Posterior vena cava (tissue), 2 donors: Measurements from ENCODE around the gene GNLY. TPM values are rescaled to one million over a fixed set of nuclear protein-coding genes. Genes with fewer than 3 reads are reported as not detected.
A peak's percentile ranks its signal among the peaks of the same experiment; 100 is the strongest.
"Not testable (repeated sequence)": the region's sequence is repeated elsewhere in the genome, so short reads cannot be mapped to it uniquely, and the experiment has no call there.

Experiments
- DNase-seq: peaks from one replicate; pipeline ENCODE4 v3.0.0-alpha.2; 2020; ENCODE audit warnings: low spot score
- intact Hi-C, 2 donors: fragments of 100-400 bp; cut with DNase I; formaldehyde crosslinking; loops; one replicate each; pipeline versions ENCODE4 v1.14.1 to v1.14.2; 2022 to 2023
- total RNA-seq, 2 donors: library from RNA; stranded (reverse); fragmentation: NEBNext Ultra II Directional; extraction: Animal tissue kit (Norgen Biotek cat#: 25700); gene quantifications; one replicate each; pipeline ENCODE4 v1.2.1, GENCODE V29; 2021
- donor health status: DM: yes; HTN: yes; CAD: no.
- donor health status: DM: yes; HTN: yes; CAD: no.

Gene GNLY
- total RNA-seq, 2 donors from 2014 or later = 2.4 to 5.3 TPM

DNA sequence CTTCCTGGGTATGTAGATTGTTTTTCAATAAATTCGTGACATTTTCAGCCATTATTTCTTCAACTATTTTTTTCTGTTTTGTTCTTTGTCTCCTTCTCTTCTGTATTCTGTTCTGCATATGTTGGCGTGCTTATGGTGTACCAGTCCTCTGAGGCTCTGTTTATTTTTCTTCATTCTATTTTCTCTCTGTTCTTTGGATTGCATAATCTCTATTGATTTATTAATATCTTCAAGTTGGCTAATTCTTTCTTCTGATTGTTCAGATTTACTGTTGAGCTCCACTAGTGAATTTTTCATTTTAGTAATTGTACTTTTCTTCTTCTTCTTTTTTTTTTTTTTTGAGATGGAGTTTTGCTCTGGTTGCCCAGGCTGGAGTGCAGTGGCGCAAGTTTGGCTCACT, 9.9 kb downstream of the GNLY start:
- intact Hi-C loops = no loop called here

GRCh38 chr2:85704800-85705679, 10.9 kb downstream of the GNLY start:
- intact Hi-C loops = loop anchor here (5.0 kb wide), 1 partner anchor 68 kb away; no protein-coding TSS in a partner anchor
- DNase-seq = no peak

More for the DNA sequence above, 9.9 kb downstream of the GNLY start:
- no peak for DNase-seq

DNA sequence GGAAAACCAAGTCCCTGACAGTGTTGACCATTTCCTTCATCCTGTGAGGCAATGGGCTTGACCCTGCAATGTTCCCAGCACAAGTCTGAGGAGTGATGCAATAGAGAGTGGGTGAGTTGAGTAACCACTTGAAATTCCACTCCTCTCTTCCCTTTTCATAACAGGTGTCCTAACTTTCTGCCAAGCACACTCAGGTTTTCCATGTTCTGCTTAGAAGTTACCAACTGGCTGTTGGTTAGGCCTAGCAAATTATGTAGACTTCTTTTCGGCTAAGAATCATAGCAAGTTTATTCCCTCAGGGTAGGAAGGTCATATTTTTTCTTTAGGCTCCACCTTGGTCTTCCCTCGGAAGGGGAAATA, 11.5 kb downstream of the GNLY start:
- no peak for DNase-seq
- intact Hi-C loops = loop anchor here (5.0 kb wide), 1 partner anchor 68 kb away; no protein-coding TSS in a partner anchor

GRCh38 chr2:85706063-85706462, 11.9 kb downstream of the GNLY start:
- intact Hi-C loops = loop anchor here (5.0 kb wide), 1 partner anchor 69 kb away; no protein-coding TSS in a partner anchor
- no peak for DNase-seq

DNA sequence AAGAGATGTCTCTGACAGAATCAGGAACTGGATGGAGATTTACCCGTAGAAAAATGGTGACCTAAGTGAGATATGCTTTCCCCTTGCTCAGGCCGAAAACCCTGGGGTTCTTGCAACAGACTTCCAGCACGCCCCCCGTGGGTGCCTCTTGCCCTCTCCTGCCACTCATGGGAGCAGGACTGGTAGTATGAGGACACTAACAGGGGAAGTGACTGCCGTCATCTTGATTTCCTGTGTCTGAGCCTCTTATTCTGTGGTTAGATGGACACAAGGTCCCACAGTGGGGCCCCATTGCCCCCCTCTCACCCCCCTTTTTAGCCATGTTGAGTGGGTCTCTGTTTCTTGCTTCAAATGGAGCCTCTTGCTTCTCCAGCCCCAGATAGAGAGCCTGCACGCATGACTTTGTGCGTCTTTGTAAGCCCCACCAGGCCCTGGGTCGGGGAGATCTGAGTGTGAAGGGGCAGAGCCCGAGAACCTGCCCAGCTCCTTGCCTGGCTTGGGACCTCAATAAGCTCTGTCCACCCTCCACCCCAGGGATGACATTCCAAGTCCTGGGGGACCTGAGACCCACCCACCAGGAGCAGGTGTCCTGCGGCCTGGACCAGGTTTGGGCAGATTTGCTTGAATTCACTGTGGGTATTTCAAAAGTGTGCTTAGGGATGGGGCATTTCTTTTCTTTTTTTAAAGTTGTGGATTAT, 12.6 kb downstream of the GNLY start:
- intact Hi-C loops = loop anchor here (5.0 kb wide), 1 partner anchor 69 kb away; no protein-coding TSS in a partner anchor
- peak; percentile 89 for DNase-seq

- intact Hi-C loops = loop anchor here (5.0 kb wide), 1 partner anchor 70 kb away; no protein-coding TSS in a partner anchor
- DNase-seq = no peak
Measured at GRCh38 chr2:85707304-85707703, 13.1 kb downstream of the GNLY start.

DNA sequence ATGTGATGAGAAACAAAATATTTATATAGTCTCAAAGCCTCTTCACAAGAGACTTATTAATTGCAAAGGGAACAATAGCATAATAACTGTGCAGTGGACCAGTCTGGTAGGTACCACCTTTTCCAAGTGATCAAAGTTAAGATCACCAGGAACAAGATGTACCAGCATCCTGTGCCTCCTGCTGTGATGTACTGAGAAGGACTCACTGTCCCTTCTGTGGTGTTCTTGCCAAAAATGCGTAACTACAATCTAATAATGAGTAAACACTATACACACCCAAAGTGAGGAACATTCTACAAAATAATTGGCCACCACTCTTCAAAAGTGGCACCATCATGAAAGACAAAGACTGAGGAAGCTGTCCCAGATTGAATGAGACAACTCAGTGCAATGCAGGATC, 14.5 kb downstream of the GNLY start:
- intact Hi-C loops = loop anchor here (5.0 kb wide), 1 partner anchor 71 kb away; no protein-coding TSS in a partner anchor
- DNase-seq = no peak

GRCh38 chr2:85709401-85709811, 15.2 kb downstream of the GNLY start:
- intact Hi-C loops = loop anchor here (5.0 kb wide), 1 partner anchor 72 kb away; no protein-coding TSS in a partner anchor
- no peak for DNase-seq

GRCh38 chr2:85710687-85711577, 16.8 kb downstream of the GNLY start:
- no peak for DNase-seq
- intact Hi-C loops = no loop called here

GRCh38 chr2:85711578-85712060, 17.5 kb downstream of the GNLY start:
- DNase-seq = no peak
- intact Hi-C loops = no loop called here

DNA sequence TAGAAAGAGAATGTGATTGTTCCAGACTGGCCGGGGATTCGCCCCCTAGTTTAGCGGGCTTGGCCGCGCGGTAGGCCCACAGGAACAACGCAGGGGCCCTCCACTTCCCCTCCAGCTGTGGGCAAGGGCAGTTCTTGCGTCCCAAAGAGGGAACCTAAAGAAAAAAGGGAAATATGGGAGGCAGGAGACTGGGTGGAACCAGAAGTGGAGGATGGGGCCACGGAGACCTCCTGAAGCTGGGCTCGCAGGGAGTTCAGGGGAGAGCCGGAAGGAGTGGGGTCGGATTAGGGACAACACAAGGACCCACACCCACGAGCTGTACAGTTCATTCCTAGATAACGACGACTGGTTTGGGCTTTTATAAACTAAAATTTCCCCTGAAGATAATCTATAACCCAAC, 18.2 kb downstream of the GNLY start:
- no peak for DNase-seq
- intact Hi-C loops = no loop called here

GRCh38 chr2:85712849-85713612, 18.9 kb downstream of the GNLY start:
- no peak for DNase-seq
- intact Hi-C loops = no loop called here

DNA sequence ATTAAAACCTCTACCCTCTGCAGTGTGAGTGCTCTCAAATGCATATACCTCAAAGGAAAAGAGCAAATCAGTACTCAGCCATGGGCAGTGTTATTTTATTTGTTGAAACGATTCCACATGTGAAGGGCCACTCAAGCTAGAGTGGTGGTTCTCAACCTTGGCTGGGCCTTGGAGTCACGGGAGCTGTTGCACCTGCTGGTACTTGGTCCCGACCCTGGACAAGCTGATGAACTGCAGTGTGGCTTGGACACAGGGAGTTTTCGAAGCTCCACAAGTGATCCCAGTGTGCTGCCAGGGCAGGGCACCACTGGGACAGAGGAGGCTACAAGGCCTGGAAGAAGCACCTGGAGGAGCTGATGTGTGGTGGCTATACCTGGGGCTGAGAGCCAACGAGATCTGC, 19.7 kb downstream of the GNLY start:
- DNase-seq = no peak
- intact Hi-C loops = no loop called here

- intact Hi-C loops, DNase-seq: not testable (repeated sequence)
Measured at GRCh38 chr2:85714421-85714820, 20.3 kb downstream of the GNLY start.

DNA sequence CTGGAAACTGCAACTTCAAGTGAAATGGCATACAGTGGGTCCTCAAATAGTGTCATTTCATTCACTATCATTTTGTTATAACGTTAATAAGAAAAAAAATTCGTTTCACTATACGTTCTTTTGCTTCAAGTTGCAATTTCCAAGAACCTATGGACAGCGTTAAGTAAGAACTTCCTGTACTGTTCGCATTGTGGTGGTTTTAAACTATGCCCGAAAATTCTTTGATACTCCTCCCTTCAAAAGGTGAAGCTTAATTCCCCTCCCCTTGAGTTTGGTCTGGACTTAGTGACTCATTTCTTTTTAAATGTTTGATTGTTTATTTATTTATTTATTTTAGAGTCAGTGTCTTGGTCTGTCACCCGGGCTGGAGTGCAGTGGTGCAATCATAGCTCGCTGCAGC, 20.7 kb downstream of the GNLY start:
- DNase-seq = no peak
- intact Hi-C loops = no loop called here

- DNase-seq = no peak
Measured at GRCh38 chr2:85716346-85716914, 22.3 kb downstream of the GNLY start.

GRCh38 chr2:85717308-85718008, 23.3 kb downstream of the GNLY start:
- intact Hi-C loops = no loop called here
- DNase-seq = no peak

More at GRCh38 chr2:85716346-85716914, 22.3 kb downstream of the GNLY start:
- intact Hi-C loops = no loop called here
